H1 (cell line): ENCODE results near the gene ZNF536.

Experiments used
- EZH2 ChIP-seq: fragments of 200-600 bp; sonication (generic); IDR thresholded peaks from 2 replicates; pipeline ENCODE4 v1.7.1; 2012; ENCODE audit warnings: low read depth, mild to moderate bottlenecking, moderate library complexity, low read length, inconsistent platforms; ENCODE audit not compliant: severe bottlenecking
- FOSL1 ChIP-seq: IDR thresholded peaks from 2 replicates; pipeline ENCODE4 v1.6.1; 2011; ENCODE audit warnings: mild to moderate bottlenecking, low read depth, low read length, moderate library complexity; ENCODE audit not compliant: insufficient read depth
- KDM4A ChIP-seq: IDR thresholded peaks from one replicate; pipeline ENCODE4 v1.7.1; 2012; ENCODE audit warnings: low read depth, mild to moderate bottlenecking, moderate library complexity, low read length, inconsistent platforms; ENCODE audit not compliant: severe bottlenecking
- POLR2A ChIP-seq, 2 experiments: IDR thresholded peaks; 1 replicate in 1 of 2; 2 replicates in 1 of 2; pipeline ENCODE4 v1.6.1; 2011; ENCODE audit warnings: low read depth in 2 of 2, low read length in 2 of 2, mild to moderate bottlenecking in 2 of 2; ENCODE audit errors: control extremely low read depth in 1 of 2
- POLR2AphosphoS5 ChIP-seq: IDR thresholded peaks from 2 replicates; pipeline ENCODE4 v1.6.1; 2011; ENCODE audit warnings: low read depth, low read length
- RAD21 ChIP-seq, 2 experiments: IDR thresholded peaks in 1 of 2; conservative IDR thresholded peaks in 1 of 2; 2 replicates each; pipeline ENCODE4 v1.6.1; 2011; ENCODE audit warnings: low read depth in 2 of 2, low read length in 2 of 2, improper control_type of control experiment in 1 of 2, inconsistent platforms in 1 of 2, mild to moderate bottlenecking in 1 of 2, moderate library complexity in 1 of 2
- SIN3A ChIP-seq, 2 experiments: IDR thresholded peaks in 1 of 2; conservative IDR thresholded peaks in 1 of 2; 2 replicates each; pipeline ENCODE4 v1.6.1; 2011 to 2012; ENCODE audit warnings: low read length in 2 of 2, improper control_type of control experiment in 1 of 2, low read depth in 1 of 2, mild to moderate bottlenecking in 1 of 2
- SP4 ChIP-seq: IDR thresholded peaks from 2 replicates; pipeline ENCODE4 v1.6.1; 2012; ENCODE audit warnings: low read length, inconsistent platforms
- TAF1 ChIP-seq: IDR thresholded peaks from 2 replicates; pipeline ENCODE4 v1.6.1; 2011; ENCODE audit warnings: mild to moderate bottlenecking, low read depth, low read length
- ZNF274 ChIP-seq: IDR thresholded peaks from 2 replicates; pipeline ENCODE4 v1.7.0; 2012; ENCODE audit warnings: low read length, borderline replicate concordance; ENCODE audit errors: extremely low read depth
- TF ChIP-seq, protein P1 (sequence below), 3 experiments: IDR thresholded peaks; 1 replicate in 2 of 3; 2 replicates in 1 of 3; pipeline versions ENCODE4 v1.5.1 to v1.6.1; 2011; ENCODE audit warnings: low read length in 3 of 3, mild to moderate bottlenecking in 3 of 3, inconsistent platforms in 2 of 3, low read depth in 1 of 3, moderate library complexity in 1 of 3; ENCODE audit not compliant: insufficient read depth in 1 of 3; ENCODE audit errors: control extremely low read depth in 1 of 3
- TF ChIP-seq, protein P2 (sequence below): IDR thresholded peaks from 2 replicates; pipeline ENCODE4 v1.6.1; 2012; ENCODE audit warnings: inconsistent platforms

DNA sequence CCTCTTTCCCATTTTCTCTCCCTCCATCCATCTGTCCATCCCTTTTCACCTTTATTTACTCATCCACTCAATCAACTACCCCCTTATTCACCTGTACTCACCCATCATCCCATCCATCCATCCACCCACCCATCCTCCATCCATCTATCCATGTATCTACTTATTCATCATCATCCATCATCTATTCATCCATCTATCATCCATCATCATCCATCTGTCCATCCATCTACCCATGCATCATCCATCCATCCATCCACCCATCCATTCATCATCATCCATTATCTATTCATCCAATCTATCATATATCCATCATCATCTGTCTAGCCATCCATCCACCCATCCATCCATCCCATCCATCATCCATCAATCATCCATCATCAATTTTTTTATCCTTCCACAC is 48.3 kb upstream of the ZNF536 start:
- TF ChIP-seq FOSL1 (no peak), POLR2A (IDR thresholded peaks at IDR 0.05; ENCODE audit: control extremely low read depth in 1 of 2, low read depth in 2 of 2, low read length in 2 of 2) (no peak), EZH2 (no peak), RAD21 (IDR thresholded peaks at IDR 0.05 in 1 of 2, conservative IDR thresholded peaks at IDR 0.05 in 1 of 2; ENCODE audit: low read depth in 2 of 2, low read length in 2 of 2) (no peak), ZNF274 (no peak), POLR2AphosphoS5 (no peak), KDM4A (no peak), TAF1 (no peak), SIN3A (conservative IDR thresholded peaks at IDR 0.05 in 1 of 2, IDR thresholded peaks at IDR 0.05 in 1 of 2; ENCODE audit: low read depth in 1 of 2, low read length in 2 of 2) (no peak), SP4 (no peak)
- TF ChIP-seq, protein P1, sequence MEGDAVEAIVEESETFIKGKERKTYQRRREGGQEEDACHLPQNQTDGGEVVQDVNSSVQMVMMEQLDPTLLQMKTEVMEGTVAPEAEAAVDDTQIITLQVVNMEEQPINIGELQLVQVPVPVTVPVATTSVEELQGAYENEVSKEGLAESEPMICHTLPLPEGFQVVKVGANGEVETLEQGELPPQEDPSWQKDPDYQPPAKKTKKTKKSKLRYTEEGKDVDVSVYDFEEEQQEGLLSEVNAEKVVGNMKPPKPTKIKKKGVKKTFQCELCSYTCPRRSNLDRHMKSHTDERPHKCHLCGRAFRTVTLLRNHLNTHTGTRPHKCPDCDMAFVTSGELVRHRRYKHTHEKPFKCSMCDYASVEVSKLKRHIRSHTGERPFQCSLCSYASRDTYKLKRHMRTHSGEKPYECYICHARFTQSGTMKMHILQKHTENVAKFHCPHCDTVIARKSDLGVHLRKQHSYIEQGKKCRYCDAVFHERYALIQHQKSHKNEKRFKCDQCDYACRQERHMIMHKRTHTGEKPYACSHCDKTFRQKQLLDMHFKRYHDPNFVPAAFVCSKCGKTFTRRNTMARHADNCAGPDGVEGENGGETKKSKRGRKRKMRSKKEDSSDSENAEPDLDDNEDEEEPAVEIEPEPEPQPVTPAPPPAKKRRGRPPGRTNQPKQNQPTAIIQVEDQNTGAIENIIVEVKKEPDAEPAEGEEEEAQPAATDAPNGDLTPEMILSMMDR (IDR thresholded peaks at IDR 0.05; ENCODE audit: control extremely low read depth in 1 of 3, insufficient read depth in 1 of 3, low read depth in 1 of 3, low read length in 3 of 3), result no peak
- TF ChIP-seq, protein P2, sequence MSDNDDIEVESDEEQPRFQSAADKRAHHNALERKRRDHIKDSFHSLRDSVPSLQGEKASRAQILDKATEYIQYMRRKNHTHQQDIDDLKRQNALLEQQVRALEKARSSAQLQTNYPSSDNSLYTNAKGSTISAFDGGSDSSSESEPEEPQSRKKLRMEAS, result no peak
